Keratinocyte (primary cell): Measurements from ENCODE around the gene TRAIP. TPM values are rescaled to one million over a fixed set of nuclear protein-coding genes. Genes with fewer than 3 reads are reported as not detected.

Source experiments
- DNase-seq: peaks from one replicate; pipeline ENCODE4 v3.0.0-alpha.2; 2011; ENCODE audit warnings: low read depth, missing footprints, low spot score
- FAIRE-seq: peaks from 2 replicates; lab custom pipeline; 2011; peaks lifted over from hg19 to GRCh38; lab: Jason Lieb, UNC
- H2AFZ ChIP-seq: 2 replicates; pipeline ENCODE4 v1.6.0; 2012; ENCODE audit warnings: low read length, control low read depth, inconsistent platforms; ENCODE audit not compliant: control insufficient read depth
- H3K27ac ChIP-seq: 2 replicates; pipeline ENCODE4 v1.5.1; 2011; ENCODE audit warnings: low read length; ENCODE audit not compliant: control insufficient read depth, insufficient read depth
- H3K27me3 ChIP-seq: 3 replicates; pipeline ENCODE4 v1.6.0; 2011; ENCODE audit warnings: low read length; ENCODE audit not compliant: control insufficient read depth, insufficient read depth; ENCODE audit errors: extremely low read depth
- H3K36me3 ChIP-seq, 2 experiments: 2 replicates in 1 of 2; 3 replicates in 1 of 2; pipeline ENCODE4 v1.5.1; 2011; ENCODE audit warnings: low read length in 2 of 2, mild to moderate bottlenecking in 1 of 2; ENCODE audit not compliant: control insufficient read depth in 2 of 2, insufficient read depth in 2 of 2; ENCODE audit errors: extremely low read depth in 1 of 2
- H3K4me1 ChIP-seq: 3 replicates; pipeline ENCODE4 v1.5.1; 2011; ENCODE audit warnings: low read length; ENCODE audit not compliant: control insufficient read depth, insufficient read depth; ENCODE audit errors: extremely low read depth
- H3K4me2 ChIP-seq: 3 replicates; pipeline ENCODE4 v1.6.0; 2011; ENCODE audit warnings: low read depth, low read length; ENCODE audit not compliant: control insufficient read depth, insufficient read depth; ENCODE audit errors: extremely low read depth
- H3K4me3 ChIP-seq, 3 experiments: fragments of 200-600 bp in 1 of 3; sonication (generic) in 1 of 3; 2 replicates in 2 of 3; 3 replicates in 1 of 3; pipeline ENCODE4 v1.5.1; 2011 to 2016; ENCODE audit warnings: low read length in 3 of 3, mild to moderate bottlenecking in 3 of 3, control low read depth in 2 of 3, inconsistent platforms in 1 of 3, low read depth in 1 of 3, mixed read lengths in 1 of 3, mixed run types in 1 of 3, moderate library complexity in 1 of 3; ENCODE audit not compliant: control insufficient read depth in 2 of 3, insufficient read depth in 2 of 3; ENCODE audit errors: extremely low read depth in 1 of 3
- H3K79me2 ChIP-seq: 2 replicates; pipeline ENCODE4 v1.6.0; 2012; ENCODE audit warnings: low read length; ENCODE audit not compliant: control insufficient read depth, insufficient read depth
- H3K9ac ChIP-seq: 3 replicates; pipeline ENCODE4 v1.6.0; 2011; ENCODE audit warnings: low read length; ENCODE audit not compliant: control insufficient read depth, insufficient read depth; ENCODE audit errors: extremely low read depth
- H3K9me1 ChIP-seq: 3 replicates; pipeline ENCODE4 v1.6.0; 2011; ENCODE audit warnings: low read length; ENCODE audit not compliant: control insufficient read depth, insufficient read depth; ENCODE audit errors: extremely low read depth
- H3K9me3 ChIP-seq: 2 replicates; pipeline ENCODE4 v1.5.1; 2012; ENCODE audit warnings: low read depth, low read length; ENCODE audit not compliant: control insufficient read depth
- H4K20me1 ChIP-seq: 3 replicates; pipeline ENCODE4 v1.6.0; 2011; ENCODE audit warnings: low read length; ENCODE audit not compliant: control insufficient read depth, insufficient read depth; ENCODE audit errors: extremely low read depth
- CTCF ChIP-seq, 3 experiments: IDR thresholded peaks in 1 of 3; conservative IDR thresholded peaks in 1 of 3; optimal IDR thresholded peaks in 1 of 3; 2 replicates in 2 of 3; 3 replicates in 1 of 3; pipeline versions ENCODE3 to v1.5.1; 2011; ENCODE audit warnings: low read length in 3 of 3, mild to moderate bottlenecking in 3 of 3, moderate library complexity in 2 of 3, control low read depth in 1 of 3, inconsistent platforms in 1 of 3; ENCODE audit not compliant: insufficient read depth in 2 of 3; ENCODE audit errors: extremely low read depth in 1 of 3
- EZH2 ChIP-seq: IDR thresholded peaks from one replicate; pipeline ENCODE4 v1.6.1; 2012; ENCODE audit warnings: inconsistent platforms, mild to moderate bottlenecking, low read length, moderate library complexity
- dilution Hi-C: fragments of 300-500 bp; cut with MboI; formaldehyde crosslinking; loops from one replicate; pipeline ENCODE4 v1.7.0; 2020; ENCODE audit warnings: low sequenced_read_pairs; ENCODE audit not compliant: extremely low pct_ligation_motif_present
- polyA plus RNA-seq, 5 experiments: library from polyadenylated mRNA; depleted of rRNA in 3 of 5; stranded (reverse) in 3 of 5; stranded (forward) in 1 of 5; unstranded in 1 of 5; fragments of >200 nt; gene quantifications; 1 replicate in 1 of 5; 2 replicates in 3 of 5; 3 replicates in 1 of 5; pipeline versions ENCODE4 v1.2.1 to v1.2.3, GENCODE V29; 2011 to 2012; ENCODE audit warnings: missing spikeins in 2 of 5, low read depth in 1 of 5, low replicate concordance in 1 of 5

Gene TRAIP
- polyA plus RNA-seq, 1 donor (not counting 4 experiments of a cell fraction or from before 2014, with no cell fraction given): 5.8 TPM

- Histone ChIP-seq H3K4me1 (peaks cover 7% of the 10 kb centered on the region), H3K79me2 (no peaks in the 10 kb centered on the region), H3K27me3 (peaks cover 5% of the 10 kb centered on the region), H4K20me1 (no peaks in the 10 kb centered on the region), H3K9me3 (no peaks in the 10 kb centered on the region), H3K9ac (no peak overlapping the region), H3K9me1 (no peaks in the 10 kb centered on the region), H3K27ac (no peak overlapping the region), H2AFZ (no peak overlapping the region), H3K4me3 (no peak overlapping the region), H3K4me2 (no peak overlapping the region), H3K36me3 (no peaks in the 10 kb centered on the region)
- dilution Hi-C loops: no loop called here
- TF ChIP-seq CTCF (optimal IDR thresholded peaks at IDR 0.05 in 1 of 3, IDR thresholded peaks at IDR 0.05 in 1 of 3, conservative IDR thresholded peaks at IDR 0.05 in 1 of 3; ENCODE audit: extremely low read depth in 1 of 3, insufficient read depth in 2 of 3, low read length in 3 of 3) (no peak), EZH2 (no peak)
- DNase-seq: no peak
- no peak for FAIRE-seq
Observed at GRCh38 chr3:49794926-49795905, 61.1 kb downstream of the TRAIP start.

GRCh38 chr3:49794431-49794830 lies 61.9 kb downstream of the TRAIP start:
- H3K9ac ChIP-seq: no peak overlapping the region
- H3K9me3 ChIP-seq: no peaks in the 10 kb centered on the region
- TF ChIP-seq EZH2 (no peak), CTCF (optimal IDR thresholded peaks at IDR 0.05 in 1 of 3, IDR thresholded peaks at IDR 0.05 in 1 of 3, conservative IDR thresholded peaks at IDR 0.05 in 1 of 3; ENCODE audit: extremely low read depth in 1 of 3, insufficient read depth in 2 of 3, low read length in 3 of 3) (no peak)
- no peaks in the 10 kb centered on the region for H3K36me3 ChIP-seq
- no peak for DNase-seq
- no peak overlapping the region for H2AFZ ChIP-seq
- peaks cover 5% of the 10 kb centered on the region for H3K27me3 ChIP-seq
- H3K79me2 ChIP-seq: no peaks in the 10 kb centered on the region
- no peaks in the 10 kb centered on the region for H4K20me1 ChIP-seq
- peaks cover 2% of the 10 kb centered on the region for H3K4me1 ChIP-seq
- no peak overlapping the region for H3K4me2 ChIP-seq
- dilution Hi-C loops: no loop called here
- H3K27ac ChIP-seq: no peak overlapping the region
- no peak for FAIRE-seq
- no peaks in the 10 kb centered on the region for H3K9me1 ChIP-seq
- H3K4me3 ChIP-seq: no peak overlapping the region
